SU-DHL-6 (cell line): ENCODE measurements around the gene RAG2.

Experiments used
- H2AFZ ChIP-seq: fragments of 200-600 bp; sonication (generic); 2 replicates; pipeline ENCODE4 v1.6.1; 2014; ENCODE audit warnings: low read depth, mild to moderate bottlenecking, moderate library complexity, mixed read lengths, antibody characterized with exemption, low read length; ENCODE audit not compliant: severe bottlenecking
- H3F3A ChIP-seq: fragments of 200-600 bp; shearing (Covaris generic); 2 replicates; pipeline ENCODE4 v1.6.0; 2016; ENCODE audit warnings: antibody characterized with exemption, mild to moderate bottlenecking; ENCODE audit not compliant: insufficient read depth
- H3K27ac ChIP-seq: fragments of 200-600 bp; sonication (generic); 2 replicates; pipeline ENCODE4 v1.5.1; 2016; ENCODE audit warnings: low read depth, mild to moderate bottlenecking, low read length, moderate library complexity, mixed read lengths
- H3K27me3 ChIP-seq: fragments of 200-600 bp; sonication (generic), shearing (Covaris generic); 2 replicates; pipeline ENCODE4 v1.6.0; 2014; ENCODE audit warnings: mild to moderate bottlenecking, low read length
- H3K36me3 ChIP-seq: fragments of 200-600 bp; sonication (generic); 2 replicates; pipeline ENCODE4 v1.6.1; 2014; ENCODE audit warnings: mild to moderate bottlenecking, low read length, mixed read lengths
- H3K4me2 ChIP-seq: fragments of 300-600, 200-600 bp; shearing (Covaris generic), sonication (generic); 2 replicates; pipeline ENCODE4 v1.6.0; 2014; ENCODE audit warnings: low read length, low read depth, mild to moderate bottlenecking; ENCODE audit not compliant: poor library complexity, severe bottlenecking
- H3K4me3 ChIP-seq: fragments of 200-600 bp; sonication (generic); 2 replicates; pipeline ENCODE4 v1.5.1; 2014; ENCODE audit warnings: antibody characterized with exemption, low read length, mild to moderate bottlenecking, mixed read lengths; ENCODE audit not compliant: insufficient read depth, poor library complexity, severe bottlenecking
- H3K79me2 ChIP-seq: fragments of 200-600 bp; sonication (generic); 2 replicates; pipeline ENCODE4 v1.6.1; 2014; ENCODE audit warnings: mild to moderate bottlenecking, low read length, moderate library complexity; ENCODE audit not compliant: insufficient read depth
- H3K9ac ChIP-seq: fragments of 200-600 bp; sonication (generic); 2 replicates; pipeline ENCODE4 v1.7.0; 2014; ENCODE audit warnings: mild to moderate bottlenecking, low read length
- H3K9me2 ChIP-seq: fragments of 200-600 bp; sonication (generic); replicated peaks from 2 replicates; pipeline ENCODE4 v1.6.1; 2014; ENCODE audit warnings: low read length; ENCODE audit not compliant: insufficient read depth
- H3K9me3 ChIP-seq: fragments of 200-600 bp; sonication (generic); 2 replicates; pipeline ENCODE4 v1.6.1; 2014; ENCODE audit warnings: low read length, mixed read lengths; ENCODE audit not compliant: insufficient read depth
- H4K20me1 ChIP-seq: fragments of 200-600 bp; sonication (generic); 2 replicates; pipeline ENCODE4 v1.6.1; 2014; ENCODE audit warnings: low read depth, mild to moderate bottlenecking, antibody characterized with exemption, low read length, moderate library complexity, mixed read lengths
- CTCF ChIP-seq: fragments of 200-600 bp; sonication (generic); IDR thresholded peaks from one replicate; pipeline ENCODE4 v1.5.1; 2017; ENCODE audit warnings: antibody characterized with exemption, mild to moderate bottlenecking, low read length, moderate library complexity; ENCODE audit not compliant: insufficient read depth, poor library complexity, severe bottlenecking
- EZH2phosphoT487 ChIP-seq: fragments of 200-600 bp; sonication (generic), shearing (Covaris generic); conservative IDR thresholded peaks from 2 replicates; pipeline ENCODE4 v1.6.1; 2018; ENCODE audit warnings: mild to moderate bottlenecking, antibody characterized with exemption, low read length, moderate library complexity, mixed read lengths

Gene RAG2

GRCh38 chr11:36602135-36602534 lies 4.1 kb upstream of the RAG2 start:
- no peaks in the 10 kb centered on the region for H3K27me3 ChIP-seq
- H4K20me1 ChIP-seq = no peaks in the 10 kb centered on the region
- H3F3A ChIP-seq = no peaks in the 10 kb centered on the region
- H3K9me2 ChIP-seq = no peaks in the 10 kb centered on the region
- no peak overlapping the region for H3K4me3 ChIP-seq
- no peak for TF ChIP-seq CTCF
- no peak for TF ChIP-seq EZH2phosphoT487
- H3K79me2 ChIP-seq = no peaks in the 10 kb centered on the region
- H3K27ac ChIP-seq = no peak overlapping the region
- H2AFZ ChIP-seq = no peak overlapping the region
- no peaks in the 10 kb centered on the region for H3K9me3 ChIP-seq
- H3K36me3 ChIP-seq = no peaks in the 10 kb centered on the region
- H3K4me2 ChIP-seq = no peak overlapping the region
- H3K9ac ChIP-seq = no peak overlapping the region

GRCh38 chr11:36601155-36601554 lies 3.1 kb upstream of the RAG2 start:
- Histone ChIP-seq H2AFZ (no peak overlapping the region), H3K36me3 (no peaks in the 10 kb centered on the region), H3K79me2 (no peaks in the 10 kb centered on the region), H4K20me1 (no peaks in the 10 kb centered on the region), H3K9ac (no peak overlapping the region), H3K4me3 (no peak overlapping the region), H3K4me2 (no peak overlapping the region), H3K27ac (no peak overlapping the region), H3F3A (no peaks in the 10 kb centered on the region), H3K9me3 (no peaks in the 10 kb centered on the region), H3K27me3 (no peaks in the 10 kb centered on the region), H3K9me2 (no peaks in the 10 kb centered on the region)
- TF ChIP-seq CTCF (no peak), EZH2phosphoT487 (no peak)

- H4K20me1 ChIP-seq = no peaks in the 10 kb centered on the region
- no peak overlapping the region for H3K27ac ChIP-seq
- no peaks in the 10 kb centered on the region for H3F3A ChIP-seq
- no peaks in the 10 kb centered on the region for H3K79me2 ChIP-seq
- no peak overlapping the region for H2AFZ ChIP-seq
- no peaks in the 10 kb centered on the region for H3K9me3 ChIP-seq
- no peaks in the 10 kb centered on the region for H3K27me3 ChIP-seq
- no peak overlapping the region for H3K4me3 ChIP-seq
- no peak overlapping the region for H3K4me2 ChIP-seq
- no peak overlapping the region for H3K9ac ChIP-seq
- no peaks in the 10 kb centered on the region for H3K9me2 ChIP-seq
- no peak for TF ChIP-seq CTCF
- TF ChIP-seq EZH2phosphoT487 = no peak
- no peaks in the 10 kb centered on the region for H3K36me3 ChIP-seq
Measured at GRCh38 chr11:36600180-36600579, 2.1 kb upstream of the RAG2 start.

GRCh38 chr11:36596880-36597279 lies 1.2 kb downstream of the RAG2 start:
- Histone ChIP-seq H3K4me3 (no peak overlapping the region), H2AFZ (no peak overlapping the region)

More at GRCh38 chr11:36596880-36597279, 1.2 kb downstream of the RAG2 start:
- Histone ChIP-seq H3K9me3 (no peaks in the 10 kb centered on the region), H3K9me2 (no peaks in the 10 kb centered on the region), H3F3A (no peaks in the 10 kb centered on the region), H3K27ac (no peak overlapping the region), H3K4me2 (no peak overlapping the region), H4K20me1 (no peaks in the 10 kb centered on the region), H3K36me3 (no peaks in the 10 kb centered on the region), H3K79me2 (no peaks in the 10 kb centered on the region), H3K9ac (no peak overlapping the region), H3K27me3 (no peaks in the 10 kb centered on the region)
- no peak for TF ChIP-seq CTCF
- TF ChIP-seq EZH2phosphoT487 = no peak
